Measurements from ENCODE around the gene EIF1AD.
"Not testable (repeated sequence)": the region's sequence is repeated elsewhere in the genome, so short reads cannot be mapped to it uniquely, and the experiment has no call there.

The EIF1AD gene, protein sequence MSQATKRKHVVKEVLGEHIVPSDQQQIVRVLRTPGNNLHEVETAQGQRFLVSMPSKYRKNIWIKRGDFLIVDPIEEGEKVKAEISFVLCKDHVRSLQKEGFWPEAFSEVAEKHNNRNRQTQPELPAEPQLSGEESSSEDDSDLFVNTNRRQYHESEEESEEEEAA

DNA sequence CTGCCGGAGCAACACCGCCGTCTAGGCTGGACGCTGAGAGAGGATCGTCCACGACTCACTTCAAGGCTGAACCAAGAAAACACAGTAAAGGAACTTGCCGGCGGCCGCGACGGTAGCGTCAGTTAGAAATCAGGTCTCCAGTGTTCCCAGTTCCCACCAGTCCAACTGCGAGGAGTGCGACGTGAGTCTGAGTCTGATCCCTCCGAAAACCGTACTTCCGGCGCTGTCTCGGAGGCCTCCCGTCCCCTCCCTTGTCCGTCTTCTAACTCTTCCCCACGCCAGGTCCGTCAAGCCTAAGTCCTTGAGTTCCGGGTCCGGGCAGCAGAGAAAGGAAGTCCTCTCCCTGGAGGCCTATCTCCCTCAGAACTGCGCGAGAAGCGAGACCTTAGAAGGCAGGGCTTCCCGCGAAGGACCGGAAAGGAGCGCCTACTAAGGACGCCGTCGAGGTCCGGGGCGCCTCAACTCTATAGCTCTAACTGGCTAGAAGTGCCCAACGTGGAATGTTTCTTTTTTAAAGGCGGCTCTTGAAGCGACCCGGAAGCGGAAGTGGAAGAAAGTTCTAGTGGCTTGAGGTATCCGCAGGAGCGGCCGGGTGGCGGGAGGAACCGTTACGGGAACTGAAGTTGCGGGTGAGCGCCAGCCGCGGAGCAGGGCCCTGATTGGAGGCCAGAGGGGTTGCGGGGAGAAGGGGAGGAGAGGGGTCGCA is at the start of gene EIF1AD, which contains the start of gene BANF1:
Gene EIF1AD (minus strand): TSS at position 216 of the 706 bp plus-strand sequence. CDS start 1,768 bp downstream, outside the sequence.
Gene BANF1 (plus strand): TSS at position 562 of the 706 bp plus-strand sequence. CDS start 748 bp downstream, outside the sequence.
- DNase-seq (ENCODE audit: low read depth in 4 of 4, low spot score in 1 of 4): peak; percentile 76 to 89 (median 83)

DNA sequence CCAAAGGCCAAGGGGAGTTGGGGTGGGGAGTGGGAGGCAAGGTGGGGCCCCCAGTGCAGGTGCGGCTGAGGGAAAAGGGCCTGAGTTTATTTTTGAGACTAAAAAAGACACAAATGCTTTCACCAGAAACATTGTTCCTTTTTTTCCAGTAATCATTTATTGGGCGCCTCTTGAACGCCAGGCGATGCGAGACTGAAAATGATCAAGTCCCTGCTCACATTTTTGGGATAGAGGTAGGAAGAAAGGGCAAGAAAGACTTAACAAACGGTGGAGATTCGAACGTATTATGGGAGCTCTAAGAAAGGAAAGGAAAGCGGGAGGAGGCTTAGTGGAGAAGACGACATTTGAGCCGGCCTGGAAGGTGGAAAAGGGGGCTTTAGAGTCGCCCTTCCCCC is 49.4 kb upstream of the EIF1AD start:
- DNase-seq (ENCODE audit: low read depth in 4 of 4, low spot score in 1 of 4): no peak

DNA sequence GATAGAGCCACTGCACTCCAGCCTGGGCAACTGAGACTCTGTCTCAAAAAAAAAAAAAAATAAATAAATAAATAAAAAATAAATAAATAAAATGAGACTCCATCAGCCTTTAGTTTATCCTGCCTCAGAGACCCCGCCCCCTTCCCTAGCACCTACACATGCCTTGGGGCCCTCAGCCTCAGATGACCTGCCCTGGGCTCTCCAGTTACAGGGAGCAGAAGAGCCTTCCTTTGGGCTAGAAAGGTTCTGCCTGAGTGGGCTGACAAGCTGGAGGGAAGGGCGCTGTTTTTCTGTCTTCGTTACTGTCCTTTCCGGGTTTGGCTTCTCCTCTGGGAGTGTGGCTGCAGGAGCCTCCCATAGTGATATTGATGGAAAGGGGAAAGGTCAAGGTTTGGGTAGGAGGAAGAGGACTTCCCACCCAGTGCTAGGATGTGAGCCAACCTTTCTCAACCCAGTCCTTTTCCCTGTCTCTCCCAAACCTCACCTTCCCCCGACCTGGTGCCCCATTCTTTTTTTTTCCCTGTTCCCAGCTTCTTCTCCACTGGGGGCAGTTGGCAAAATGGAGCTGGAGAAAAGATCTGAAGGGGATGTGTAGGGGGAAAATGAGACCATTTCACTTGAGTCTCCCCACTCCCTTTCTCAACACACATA is 48.7 kb upstream of the EIF1AD start:
- no peak for DNase-seq (ENCODE audit: low read depth in 4 of 4, low spot score in 1 of 4)

DNA sequence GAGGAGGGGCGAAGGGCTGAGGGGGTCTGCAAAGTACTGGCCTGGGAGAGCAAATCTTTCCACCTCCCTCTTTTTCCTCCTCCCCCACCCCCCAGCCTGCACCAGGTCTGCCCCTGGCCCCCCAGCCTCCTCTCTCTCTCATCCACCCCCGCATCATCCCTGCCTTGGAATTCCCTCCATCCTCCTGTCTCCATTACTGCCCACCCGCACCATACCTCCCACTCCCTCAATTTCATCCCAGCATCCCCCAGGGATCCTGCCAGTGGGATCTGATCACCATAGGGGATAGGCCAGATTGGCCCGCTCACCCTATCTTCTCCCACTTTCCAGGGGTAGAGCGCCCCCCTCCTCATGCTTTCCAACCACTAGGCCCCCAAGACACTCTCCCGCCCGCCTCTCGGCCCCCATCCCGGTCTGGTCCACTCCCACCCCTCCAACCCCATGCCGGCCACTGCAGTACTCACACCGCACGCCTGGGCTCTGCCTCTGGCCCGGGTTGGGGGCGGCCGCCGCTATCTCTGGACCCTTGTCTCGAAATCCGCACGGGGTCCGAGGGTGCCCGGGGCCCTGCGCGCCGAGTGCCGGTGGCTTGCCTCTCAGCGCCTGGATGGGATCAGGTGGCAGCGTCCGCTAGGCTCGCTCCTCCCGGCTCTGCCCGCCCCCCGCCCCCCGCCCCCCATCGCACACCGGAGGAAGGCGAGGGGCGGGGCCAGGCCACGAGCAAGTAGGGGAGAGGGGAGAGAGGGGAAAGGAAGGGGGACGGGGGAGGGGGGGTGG is 46.8 kb upstream of the EIF1AD start, which contains the start of gene GAL3ST3:
Gene GAL3ST3 (minus strand): TSS at position 615 of the 777 bp plus-strand sequence. CDS start 3,746 bp downstream, outside the sequence.
- no peak for DNase-seq (ENCODE audit: low read depth in 4 of 4, low spot score in 1 of 4)

DNA sequence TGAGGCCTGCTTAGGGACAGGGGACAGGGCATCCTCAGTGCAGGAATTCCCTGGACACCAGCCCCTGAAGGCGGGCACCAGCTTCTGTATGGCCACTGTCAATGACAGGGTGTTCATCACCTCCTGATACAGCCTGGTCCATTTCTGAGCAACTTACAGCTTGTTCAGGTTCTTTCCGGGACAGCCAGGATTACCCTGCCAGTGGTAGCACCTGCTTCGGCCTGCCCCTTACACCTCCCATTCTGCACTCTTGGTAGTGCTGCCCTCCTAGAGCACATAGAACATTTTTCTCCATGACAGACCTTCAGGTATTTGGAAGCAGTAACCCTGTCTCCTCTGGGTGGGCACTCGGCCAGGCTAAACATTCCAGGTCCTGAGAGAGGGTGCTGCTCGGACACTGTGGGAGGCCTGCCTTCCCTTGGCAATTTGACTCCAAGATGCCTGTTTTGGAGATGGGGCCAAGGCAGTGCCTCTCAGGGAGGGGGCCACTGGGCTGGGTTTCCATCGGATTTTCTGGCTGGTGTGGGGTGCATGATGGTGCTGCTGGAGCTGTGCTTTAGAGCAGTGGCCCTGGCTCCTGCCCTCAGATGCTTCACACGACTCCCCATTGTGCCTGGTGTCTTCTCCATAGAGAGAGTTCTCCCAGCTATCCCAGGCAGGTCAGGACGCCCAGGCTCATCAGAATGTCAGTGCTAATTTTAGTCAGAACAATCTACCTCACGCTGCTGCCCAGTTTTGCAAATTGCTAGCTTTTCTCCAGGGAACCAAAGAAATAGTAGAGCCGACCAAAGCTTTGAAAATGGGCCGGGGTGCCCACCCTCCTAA is 45.8 kb upstream of the EIF1AD start:
- no peak for DNase-seq (ENCODE audit: low read depth in 4 of 4, low spot score in 1 of 4)

DNA sequence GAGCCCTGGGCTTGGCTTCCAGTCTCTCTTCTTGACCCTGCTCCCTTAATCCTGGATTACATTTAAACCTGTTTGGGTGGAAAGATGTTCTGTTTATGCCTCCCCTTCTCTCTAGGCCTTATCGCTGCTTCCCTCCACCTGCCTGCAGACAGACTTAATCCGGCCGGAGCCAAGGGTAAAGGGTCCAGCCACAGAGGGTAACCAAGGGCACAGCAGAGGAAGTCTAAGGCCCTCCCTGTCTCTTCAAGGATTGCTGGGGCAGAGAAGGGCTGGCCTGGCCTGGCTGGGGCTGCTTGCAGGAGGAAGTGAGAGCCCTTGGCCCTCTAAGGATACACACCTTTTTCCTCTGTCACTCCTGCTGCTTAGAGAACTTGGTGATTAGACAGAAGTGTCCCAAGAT is 44.9 kb upstream of the EIF1AD start:
- DNase-seq (ENCODE audit: low read depth in 4 of 4, low spot score in 1 of 4): no peak

- peak; percentile 72 to 91 (median 82) for DNase-seq (ENCODE audit: low read depth in 4 of 4, low spot score in 1 of 4)
Observed at GRCh38 chr11:66045177-66045639, 43.3 kb upstream of the EIF1AD start.

DNA sequence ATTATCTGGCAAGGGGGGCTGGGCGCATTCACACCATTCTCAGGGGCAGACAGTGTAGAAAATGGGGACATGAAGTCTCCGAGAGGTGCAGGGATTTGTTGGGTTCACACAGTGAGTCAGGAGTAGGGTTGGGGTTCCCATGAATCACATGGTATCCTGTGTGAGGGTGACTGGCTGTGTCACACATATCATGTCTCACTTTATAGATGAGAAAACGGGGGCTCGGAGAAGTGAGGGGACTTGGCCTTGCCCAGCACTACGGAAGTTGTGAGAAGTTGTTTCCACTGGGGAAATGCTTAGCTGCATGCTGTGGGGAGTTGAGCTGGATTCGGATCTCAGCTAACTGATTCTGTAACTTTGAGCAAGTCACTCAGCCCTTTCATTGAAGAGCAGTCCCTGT is 42.8 kb upstream of the EIF1AD start:
- no peak for DNase-seq (ENCODE audit: low read depth in 4 of 4, low spot score in 1 of 4)

- no peak for DNase-seq (ENCODE audit: low read depth in 4 of 4, low spot score in 1 of 4)
Observed at GRCh38 chr11:66042996-66043906, 41.3 kb upstream of the EIF1AD start.

- DNase-seq (ENCODE audit: low read depth in 4 of 4, low spot score in 1 of 4): no peak
Observed at GRCh38 chr11:66042227-66042995, 40.5 kb upstream of the EIF1AD start.

- DNase-seq (ENCODE audit: low read depth in 4 of 4, low spot score in 1 of 4): no peak
Observed at GRCh38 chr11:66039765-66040164, 37.8 kb upstream of the EIF1AD start.

GRCh38 chr11:66037327-66037726 is 35.4 kb upstream of the EIF1AD start:
- DNase-seq (ENCODE audit: low read depth in 4 of 4, low spot score in 1 of 4): no peak

DNA sequence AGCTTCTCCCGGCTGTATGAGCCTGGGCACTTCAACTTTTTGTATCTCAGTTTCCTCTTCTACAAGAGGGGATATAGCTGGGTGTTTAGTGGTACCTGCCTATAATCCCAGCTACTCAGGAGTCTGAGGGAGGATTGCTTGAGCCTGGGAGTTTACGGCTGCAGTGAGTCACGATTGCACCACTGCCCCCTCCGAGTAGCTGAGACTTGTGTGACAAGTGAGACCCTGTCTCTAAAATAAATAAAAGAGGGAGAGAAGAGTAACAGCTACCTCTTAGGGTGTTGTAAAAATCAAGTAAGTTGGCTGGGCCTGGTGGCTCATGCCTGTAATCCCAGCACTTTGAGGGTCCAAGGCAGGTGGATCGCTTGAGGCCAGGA is 34.4 kb upstream of the EIF1AD start:
- DNase-seq (ENCODE audit: low read depth in 4 of 4, low spot score in 1 of 4): no peak

- no peak for DNase-seq (ENCODE audit: low read depth in 4 of 4, low spot score in 1 of 4)
Observed at GRCh38 chr11:66035653-66036333, 33.8 kb upstream of the EIF1AD start.

GRCh38 chr11:66032957-66033735 is 31.2 kb upstream of the EIF1AD start:
- no peak for DNase-seq (ENCODE audit: low read depth in 4 of 4, low spot score in 1 of 4)

DNA sequence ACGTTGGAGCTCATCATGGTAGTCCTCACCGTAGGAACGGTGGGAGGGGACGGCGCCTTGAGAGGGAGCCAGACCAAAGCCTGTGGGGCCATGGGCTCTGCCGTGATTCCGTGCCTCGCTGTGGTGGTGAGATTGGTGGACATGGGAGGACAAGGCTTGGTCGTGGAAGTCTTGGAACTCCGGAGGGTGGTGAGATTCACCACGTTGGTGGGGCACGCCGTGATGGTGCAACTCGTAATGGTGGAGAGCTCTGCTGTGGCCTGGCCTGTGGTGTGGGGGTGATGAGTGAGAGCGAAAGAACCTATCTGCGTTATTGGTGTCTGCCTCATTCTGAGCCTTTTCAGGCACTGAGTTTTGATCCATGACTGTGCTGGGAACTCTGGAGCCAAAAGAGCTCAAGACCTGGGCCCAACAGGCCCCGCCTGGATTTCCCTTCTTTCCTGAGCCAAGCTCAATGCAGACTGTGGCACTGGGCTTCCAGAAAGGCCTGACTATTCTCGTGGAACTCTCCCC is 24.1 kb upstream of the EIF1AD start, which contains the start of gene CATSPER1:
Gene CATSPER1 (minus strand): TSS at position 463 of the 513 bp plus-strand sequence. CDS start 100 bp downstream, at position 363.
- DNase-seq (ENCODE audit: low read depth in 4 of 4, low spot score in 1 of 4): no peak

DNA sequence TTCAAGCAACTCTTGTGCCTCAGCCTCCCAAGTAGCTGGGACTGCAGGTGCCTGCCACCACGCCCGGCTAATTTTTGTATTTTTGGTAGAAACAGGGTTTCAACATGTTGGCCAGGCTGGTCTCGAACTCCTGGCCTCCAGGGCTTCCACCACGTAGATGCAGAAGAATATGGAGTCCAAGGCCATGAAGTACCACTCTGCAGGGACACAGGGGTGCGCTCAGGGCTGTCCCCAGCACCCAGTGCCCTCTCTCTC is 21.2 kb upstream of the EIF1AD start:
- DNase-seq (ENCODE audit: low read depth in 4 of 4, low spot score in 1 of 4): not testable (repeated sequence)
